ENCODE results near the gene IDS. TPM values are rescaled to one million over a fixed set of nuclear protein-coding genes. Genes with fewer than 3 reads are reported as not detected.

The IDS gene
- total RNA-seq, 1 experiment from 2014 or later = 78.7 TPM

DNA sequence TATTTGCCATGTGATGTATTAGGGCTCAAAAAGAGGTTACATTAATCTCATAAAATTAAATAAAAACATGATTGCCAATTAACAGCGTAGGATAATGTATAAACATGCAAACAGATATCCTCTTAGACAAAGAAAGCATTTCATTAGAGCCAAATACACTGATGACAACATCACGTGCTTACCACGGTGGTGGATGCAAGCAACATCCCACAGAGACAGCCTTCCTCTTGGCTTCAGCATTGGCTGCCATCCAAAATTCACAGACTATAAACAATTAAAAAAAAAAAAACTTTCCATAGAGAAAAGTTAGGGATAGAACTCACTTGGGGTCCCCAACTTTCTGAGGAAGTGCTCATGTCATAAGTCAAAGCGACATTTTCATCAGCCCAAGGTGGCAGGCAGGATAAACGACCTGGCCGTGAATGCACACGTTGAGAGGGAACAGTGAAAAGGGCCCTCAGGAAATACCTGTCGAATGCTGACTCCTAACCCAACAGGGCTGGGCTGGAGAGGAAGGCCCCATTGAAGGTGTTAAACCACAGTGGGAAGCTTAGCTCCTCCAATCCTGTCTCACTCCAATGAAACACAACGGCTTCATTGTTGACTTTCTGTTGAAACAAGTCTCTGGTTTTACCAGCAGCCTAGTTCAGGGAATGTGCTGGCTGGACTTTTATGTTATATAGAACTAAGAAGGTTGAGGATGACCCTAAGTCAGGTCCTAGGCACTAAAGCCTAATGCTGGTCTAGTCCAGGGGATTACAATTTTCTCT is 48.4 kb downstream of the IDS start:
- H3K27me3 ChIP-seq (ENCODE audit: control insufficient read depth, insufficient read depth, low read length) = no peaks in the 10 kb centered on the region
- DNase-seq (ENCODE audit: low read depth, low spot score) = no peak
- ChIA-PET POLR2A (no interaction called here), CTCF (no interaction called here)
- H3K27ac ChIP-seq (ENCODE audit: low read length) = no peak overlapping the region
- H3K4me3 ChIP-seq (ENCODE audit: low read depth in 2 of 2, low read length in 2 of 2) = no peak overlapping the region
- H3K9me3 ChIP-seq (ENCODE audit: control insufficient read depth, insufficient read depth, low read depth, low read length) = no peaks in the 10 kb centered on the region
- ATAC-seq = no peak
- in situ Hi-C loops (cut with HindIII; ENCODE audit: low pct_unique_long_range_greater_than_20kb, low sequenced_read_pairs) = no loop called here
- H3K4me1 ChIP-seq (ENCODE audit: control insufficient read depth, insufficient read depth, low read length) = no peaks in the 10 kb centered on the region
- BruUV-seq (replicated peaks) = no TSS peak
- H3K36me3 ChIP-seq (ENCODE audit: control insufficient read depth, insufficient read depth, low read length) = no peaks in the 10 kb centered on the region
- TF ChIP-seq, protein P1, sequence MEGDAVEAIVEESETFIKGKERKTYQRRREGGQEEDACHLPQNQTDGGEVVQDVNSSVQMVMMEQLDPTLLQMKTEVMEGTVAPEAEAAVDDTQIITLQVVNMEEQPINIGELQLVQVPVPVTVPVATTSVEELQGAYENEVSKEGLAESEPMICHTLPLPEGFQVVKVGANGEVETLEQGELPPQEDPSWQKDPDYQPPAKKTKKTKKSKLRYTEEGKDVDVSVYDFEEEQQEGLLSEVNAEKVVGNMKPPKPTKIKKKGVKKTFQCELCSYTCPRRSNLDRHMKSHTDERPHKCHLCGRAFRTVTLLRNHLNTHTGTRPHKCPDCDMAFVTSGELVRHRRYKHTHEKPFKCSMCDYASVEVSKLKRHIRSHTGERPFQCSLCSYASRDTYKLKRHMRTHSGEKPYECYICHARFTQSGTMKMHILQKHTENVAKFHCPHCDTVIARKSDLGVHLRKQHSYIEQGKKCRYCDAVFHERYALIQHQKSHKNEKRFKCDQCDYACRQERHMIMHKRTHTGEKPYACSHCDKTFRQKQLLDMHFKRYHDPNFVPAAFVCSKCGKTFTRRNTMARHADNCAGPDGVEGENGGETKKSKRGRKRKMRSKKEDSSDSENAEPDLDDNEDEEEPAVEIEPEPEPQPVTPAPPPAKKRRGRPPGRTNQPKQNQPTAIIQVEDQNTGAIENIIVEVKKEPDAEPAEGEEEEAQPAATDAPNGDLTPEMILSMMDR (IDR thresholded peaks at IDR 0.05) = no peak
- TF ChIP-seq SIN3A (IDR thresholded peaks at IDR 0.05; ENCODE audit: borderline replicate concordance, insufficient read depth, low read depth, low read length) (no peak), POLR2AphosphoS5 (IDR thresholded peaks at IDR 0.05; ENCODE audit: low read depth, low read length) (no peak), TCF7L2 (IDR thresholded peaks at IDR 0.05; ENCODE audit: low read depth, low read length) (no peak)
- TF ChIP-seq, protein P2, sequence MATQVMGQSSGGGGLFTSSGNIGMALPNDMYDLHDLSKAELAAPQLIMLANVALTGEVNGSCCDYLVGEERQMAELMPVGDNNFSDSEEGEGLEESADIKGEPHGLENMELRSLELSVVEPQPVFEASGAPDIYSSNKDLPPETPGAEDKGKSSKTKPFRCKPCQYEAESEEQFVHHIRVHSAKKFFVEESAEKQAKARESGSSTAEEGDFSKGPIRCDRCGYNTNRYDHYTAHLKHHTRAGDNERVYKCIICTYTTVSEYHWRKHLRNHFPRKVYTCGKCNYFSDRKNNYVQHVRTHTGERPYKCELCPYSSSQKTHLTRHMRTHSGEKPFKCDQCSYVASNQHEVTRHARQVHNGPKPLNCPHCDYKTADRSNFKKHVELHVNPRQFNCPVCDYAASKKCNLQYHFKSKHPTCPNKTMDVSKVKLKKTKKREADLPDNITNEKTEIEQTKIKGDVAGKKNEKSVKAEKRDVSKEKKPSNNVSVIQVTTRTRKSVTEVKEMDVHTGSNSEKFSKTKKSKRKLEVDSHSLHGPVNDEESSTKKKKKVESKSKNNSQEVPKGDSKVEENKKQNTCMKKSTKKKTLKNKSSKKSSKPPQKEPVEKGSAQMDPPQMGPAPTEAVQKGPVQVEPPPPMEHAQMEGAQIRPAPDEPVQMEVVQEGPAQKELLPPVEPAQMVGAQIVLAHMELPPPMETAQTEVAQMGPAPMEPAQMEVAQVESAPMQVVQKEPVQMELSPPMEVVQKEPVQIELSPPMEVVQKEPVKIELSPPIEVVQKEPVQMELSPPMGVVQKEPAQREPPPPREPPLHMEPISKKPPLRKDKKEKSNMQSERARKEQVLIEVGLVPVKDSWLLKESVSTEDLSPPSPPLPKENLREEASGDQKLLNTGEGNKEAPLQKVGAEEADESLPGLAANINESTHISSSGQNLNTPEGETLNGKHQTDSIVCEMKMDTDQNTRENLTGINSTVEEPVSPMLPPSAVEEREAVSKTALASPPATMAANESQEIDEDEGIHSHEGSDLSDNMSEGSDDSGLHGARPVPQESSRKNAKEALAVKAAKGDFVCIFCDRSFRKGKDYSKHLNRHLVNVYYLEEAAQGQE (IDR thresholded peaks at IDR 0.05; ENCODE audit: insufficient read depth in 1 of 2, low read depth in 2 of 2, low read length in 1 of 2) = no peak
- intact Hi-C loops (cut with micrococcal nuclease; ENCODE audit: unreplicated experiment) = no loop called here

DNA sequence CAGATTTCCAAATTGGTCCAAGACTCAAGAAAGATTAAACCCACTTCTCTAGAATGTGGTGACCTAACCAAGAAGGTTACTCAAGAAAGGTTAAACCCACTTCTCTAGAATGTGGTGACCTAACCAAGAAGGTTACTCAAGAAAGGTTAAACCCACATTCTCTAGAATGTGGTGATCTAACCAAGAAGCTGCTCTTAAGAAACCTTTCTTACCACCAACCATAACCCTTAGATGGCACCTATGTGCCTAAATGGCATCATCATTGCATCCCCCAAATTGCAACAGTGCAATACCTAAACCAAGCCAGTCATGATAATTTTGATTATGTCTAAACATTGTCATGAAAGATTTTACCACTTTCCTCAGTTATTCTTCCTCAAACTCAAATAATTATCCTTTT is 49.2 kb downstream of the IDS start:
- CTCF ChIA-PET = no interaction called here
- TF ChIP-seq SIN3A (IDR thresholded peaks at IDR 0.05; ENCODE audit: borderline replicate concordance, insufficient read depth, low read depth, low read length) (no peak), POLR2AphosphoS5 (IDR thresholded peaks at IDR 0.05; ENCODE audit: low read depth, low read length) (no peak)
- TF ChIP-seq, protein P1 (IDR thresholded peaks at IDR 0.05) = no peak
- TF ChIP-seq, protein P2 (IDR thresholded peaks at IDR 0.05; ENCODE audit: insufficient read depth in 1 of 2, low read depth in 2 of 2, low read length in 1 of 2) = no peak
- intact Hi-C loops (cut with micrococcal nuclease; ENCODE audit: unreplicated experiment) (no loop called here), in situ Hi-C loops (cut with HindIII; ENCODE audit: low pct_unique_long_range_greater_than_20kb, low sequenced_read_pairs) (no loop called here)
- ATAC-seq (no peak), DNase-seq (ENCODE audit: low read depth, low spot score) (no peak)
- BruUV-seq (replicated peaks) = no TSS peak
- Histone ChIP-seq H3K36me3 (ENCODE audit: control insufficient read depth, insufficient read depth, low read length) (no peaks in the 10 kb centered on the region), H3K4me3 (ENCODE audit: low read depth in 2 of 2, low read length in 2 of 2) (no peak overlapping the region), H3K9me3 (ENCODE audit: control insufficient read depth, insufficient read depth, low read depth, low read length) (no peaks in the 10 kb centered on the region), H3K4me1 (ENCODE audit: control insufficient read depth, insufficient read depth, low read length) (no peaks in the 10 kb centered on the region), H3K27me3 (ENCODE audit: control insufficient read depth, insufficient read depth, low read length) (no peaks in the 10 kb centered on the region), H3K27ac (ENCODE audit: low read length) (no peak overlapping the region)
- POLR2A ChIA-PET = no interaction called here

Measured in Panc1 (cell line).